ENCODE data around the gene DTNB. TPM values are rescaled to one million over a fixed set of nuclear protein-coding genes. Genes with fewer than 3 reads are reported as not detected.

The DTNB gene
- total RNA-seq, 4 donors from 2014 or later, result 3.0 to 7.5 (median 4.3) TPM

DNA sequence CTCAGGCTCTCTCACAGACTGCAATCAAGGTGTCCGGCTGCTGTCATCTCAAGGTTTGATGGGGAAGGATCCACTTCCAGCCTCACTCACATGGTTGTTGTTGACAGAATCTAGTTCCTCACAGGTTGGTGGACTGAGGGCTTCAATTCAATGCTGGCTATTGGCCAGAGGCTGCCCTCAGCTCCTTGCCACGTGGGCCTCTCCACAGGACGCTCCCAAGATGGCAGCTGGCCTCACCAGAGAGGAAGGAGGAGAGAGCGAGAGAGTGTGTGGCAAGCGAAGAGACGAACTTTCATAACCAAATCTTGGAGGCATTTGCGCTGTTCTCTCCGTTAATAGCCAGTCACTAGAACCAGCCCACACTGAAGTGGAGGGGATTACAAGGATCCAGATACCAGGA is 318.1 kb downstream of the DTNB start:
- no peak for DNase-seq (ENCODE audit: extremely low spot score)
- Histone ChIP-seq H3K27ac (replicated peaks in 1 of 4) (no peak overlapping the region), H3K4me1 (no peaks in the 10 kb centered on the region), H3K27me3 (peaks cover 0 to 8% (median 0%) of the 10 kb centered on the region in 4 donors), H3K4me3 (no peak overlapping the region), H3K9me3 (no peaks in the 10 kb centered on the region), H3K36me3 (no peaks in the 10 kb centered on the region)
- TF ChIP-seq POLR2AphosphoS5 (IDR thresholded peaks at IDR 0.05) (no peak), EP300 (IDR thresholded peaks at IDR 0.05) (no peak), POLR2A (IDR thresholded peaks at IDR 0.05; ENCODE audit: low read depth) (no peak)
- TF ChIP-seq, protein P1, sequence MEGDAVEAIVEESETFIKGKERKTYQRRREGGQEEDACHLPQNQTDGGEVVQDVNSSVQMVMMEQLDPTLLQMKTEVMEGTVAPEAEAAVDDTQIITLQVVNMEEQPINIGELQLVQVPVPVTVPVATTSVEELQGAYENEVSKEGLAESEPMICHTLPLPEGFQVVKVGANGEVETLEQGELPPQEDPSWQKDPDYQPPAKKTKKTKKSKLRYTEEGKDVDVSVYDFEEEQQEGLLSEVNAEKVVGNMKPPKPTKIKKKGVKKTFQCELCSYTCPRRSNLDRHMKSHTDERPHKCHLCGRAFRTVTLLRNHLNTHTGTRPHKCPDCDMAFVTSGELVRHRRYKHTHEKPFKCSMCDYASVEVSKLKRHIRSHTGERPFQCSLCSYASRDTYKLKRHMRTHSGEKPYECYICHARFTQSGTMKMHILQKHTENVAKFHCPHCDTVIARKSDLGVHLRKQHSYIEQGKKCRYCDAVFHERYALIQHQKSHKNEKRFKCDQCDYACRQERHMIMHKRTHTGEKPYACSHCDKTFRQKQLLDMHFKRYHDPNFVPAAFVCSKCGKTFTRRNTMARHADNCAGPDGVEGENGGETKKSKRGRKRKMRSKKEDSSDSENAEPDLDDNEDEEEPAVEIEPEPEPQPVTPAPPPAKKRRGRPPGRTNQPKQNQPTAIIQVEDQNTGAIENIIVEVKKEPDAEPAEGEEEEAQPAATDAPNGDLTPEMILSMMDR (IDR thresholded peaks at IDR 0.05), result no peak
- WGBS, result 88% methylated on average over 8 of the region's 8 CpGs
- intact Hi-C loops (cut with DNase I), result no loop called here

DNA sequence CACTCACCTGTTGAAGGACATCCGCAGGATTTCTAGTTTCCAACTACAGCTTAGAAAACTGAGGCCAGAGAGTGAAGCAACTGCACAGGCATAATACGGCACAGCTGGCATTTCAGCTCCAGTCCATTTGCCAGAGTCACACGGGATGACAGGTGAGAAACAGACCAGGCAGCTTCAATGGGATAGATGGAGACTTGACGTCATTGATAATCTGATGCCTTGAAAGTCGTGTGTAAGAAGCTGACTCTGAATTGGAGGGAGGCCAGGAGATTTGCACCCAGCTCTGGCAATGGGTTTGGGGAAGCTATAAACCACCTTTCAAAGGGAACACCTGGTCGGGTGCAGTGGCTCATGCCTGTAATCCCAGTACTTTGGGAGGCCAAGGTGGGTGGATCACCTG is 319.3 kb downstream of the DTNB start:
- no peaks in the 10 kb centered on the region for H3K36me3 ChIP-seq
- H3K27ac ChIP-seq (replicated peaks in 1 of 4), result no peak overlapping the region
- H3K4me3 ChIP-seq, result no peak overlapping the region
- peaks cover 0 to 3% (median 0%) of the 10 kb centered on the region in 4 donors for H3K27me3 ChIP-seq
- peaks cover 0 to 4% (median 0%) of the 10 kb centered on the region in 4 donors for H3K4me1 ChIP-seq
- no peak for DNase-seq (ENCODE audit: extremely low spot score)
- TF ChIP-seq, protein P1 (IDR thresholded peaks at IDR 0.05), result no peak
- TF ChIP-seq POLR2AphosphoS5 (IDR thresholded peaks at IDR 0.05) (no peak), EP300 (IDR thresholded peaks at IDR 0.05) (no peak), POLR2A (IDR thresholded peaks at IDR 0.05; ENCODE audit: low read depth) (no peak)
- 87% methylated on average over 6 of the region's 6 CpGs for WGBS
- intact Hi-C loops (cut with DNase I), result no loop called here
- no peaks in the 10 kb centered on the region for H3K9me3 ChIP-seq

DNA sequence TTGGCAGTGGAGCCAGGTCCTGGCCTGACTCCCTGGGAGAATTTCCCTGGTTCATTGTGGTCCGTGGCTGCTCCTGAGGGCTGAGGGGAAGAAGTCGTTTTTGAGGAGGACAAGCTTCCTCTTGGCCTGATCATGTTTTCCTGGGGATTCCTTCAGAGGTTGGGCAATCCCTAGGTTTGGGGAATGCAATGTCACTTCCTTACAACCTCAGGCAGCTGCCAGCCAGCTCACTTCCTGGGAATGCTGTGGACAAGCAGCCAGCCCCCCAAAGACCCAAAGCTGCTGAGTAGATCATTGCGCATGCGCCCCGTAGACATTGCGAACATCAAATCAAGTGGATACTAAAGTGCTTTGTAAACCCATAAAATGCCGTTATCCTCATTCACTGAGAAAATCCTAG is 324.0 kb downstream of the DTNB start:
- WGBS, result 76% methylated on average over 7 of the region's 7 CpGs
- Histone ChIP-seq H3K27ac (replicated peaks in 1 of 4) (no peak overlapping the region), H3K4me3 (no peak overlapping the region), H3K4me1 (peaks cover 0 to 18% (median 14%) of the 10 kb centered on the region in 4 donors), H3K36me3 (no peaks in the 10 kb centered on the region), H3K27me3 (no peaks in the 10 kb centered on the region), H3K9me3 (no peaks in the 10 kb centered on the region)
- intact Hi-C loops (cut with DNase I), result no loop called here
- DNase-seq (ENCODE audit: extremely low spot score), result no peak
- TF ChIP-seq, protein P1 (IDR thresholded peaks at IDR 0.05), result no peak
- TF ChIP-seq EP300 (IDR thresholded peaks at IDR 0.05) (no peak), POLR2AphosphoS5 (IDR thresholded peaks at IDR 0.05) (no peak), POLR2A (IDR thresholded peaks at IDR 0.05; ENCODE audit: low read depth) (no peak)

DNA sequence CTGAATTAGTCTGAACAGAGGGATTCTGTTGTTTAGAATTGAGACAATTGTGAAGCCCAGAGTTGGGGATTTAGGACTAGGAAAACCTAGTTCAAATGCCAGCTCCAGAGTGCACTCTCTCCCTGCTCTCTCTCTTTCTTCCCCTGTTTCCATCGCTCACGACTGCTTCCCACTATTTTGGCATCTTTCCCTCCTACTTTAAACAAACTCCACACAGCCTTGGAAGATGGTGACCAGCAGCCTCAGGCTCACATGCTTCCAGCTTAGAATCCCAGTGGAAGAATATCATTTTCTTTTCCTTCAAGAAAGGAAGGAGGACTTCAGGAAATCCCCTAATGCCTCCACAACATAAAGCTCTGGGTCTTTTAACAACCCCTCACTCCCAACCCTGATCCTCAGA is 325.5 kb downstream of the DTNB start:
- Histone ChIP-seq H3K27me3 (no peaks in the 10 kb centered on the region), H3K36me3 (no peaks in the 10 kb centered on the region), H3K4me1 (peaks cover 3 to 21% (median 15%) of the 10 kb centered on the region in 4 donors), H3K9me3 (no peaks in the 10 kb centered on the region), H3K4me3 (no peak overlapping the region), H3K27ac (replicated peaks in 1 of 4) (peak overlapping the region; percentile 45 to 62 (median 52))
- intact Hi-C loops (cut with DNase I), result no loop called here
- no peak for TF ChIP-seq POLR2AphosphoS5 (IDR thresholded peaks at IDR 0.05)
- WGBS, result 29% methylated on average over 2 of the region's 2 CpGs
- DNase-seq (ENCODE audit: extremely low spot score), result no peak

DNA sequence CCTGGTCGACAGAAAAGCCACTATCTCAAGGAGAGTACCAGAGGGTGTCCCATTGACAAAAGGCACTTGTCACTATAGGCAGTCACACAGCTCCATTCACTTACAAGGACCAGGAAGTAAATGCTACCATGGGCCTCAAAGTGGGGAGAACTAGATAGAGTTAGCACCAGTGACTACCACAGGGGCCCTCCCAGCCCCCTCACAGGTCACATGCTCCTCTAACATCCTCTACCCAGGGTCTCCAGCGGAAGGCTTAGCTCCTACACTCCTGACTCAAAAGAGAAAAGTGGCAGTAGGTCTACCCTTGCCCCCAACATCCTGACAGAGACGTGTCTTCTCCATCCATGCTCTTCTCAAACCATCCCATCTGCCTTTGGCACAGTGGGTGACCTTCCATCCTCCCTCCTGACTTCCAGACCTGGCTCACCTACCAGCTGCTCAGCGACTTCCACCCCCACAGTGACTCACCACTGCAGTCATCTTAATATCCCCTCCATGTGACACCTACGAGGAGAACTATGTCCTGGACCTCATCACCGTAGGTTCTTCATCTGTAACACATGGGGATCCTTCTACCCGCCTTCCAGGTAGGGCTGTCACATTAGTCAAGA is 326.1 kb downstream of the DTNB start:
- no peak for TF ChIP-seq POLR2AphosphoS5 (IDR thresholded peaks at IDR 0.05)
- no peak for TF ChIP-seq EP300 (IDR thresholded peaks at IDR 0.05)
- TF ChIP-seq POLR2A (IDR thresholded peaks at IDR 0.05; ENCODE audit: low read depth), result no peak
- TF ChIP-seq, protein P1 (IDR thresholded peaks at IDR 0.05), result no peak
- Histone ChIP-seq H3K36me3 (no peaks in the 10 kb centered on the region), H3K27ac (replicated peaks in 1 of 4) (peak overlapping the region; percentile 45 to 62 (median 52)), H3K9me3 (no peaks in the 10 kb centered on the region), H3K4me3 (no peak overlapping the region), H3K4me1 (peaks cover 7 to 26% (median 20%) of the 10 kb centered on the region in 4 donors), H3K27me3 (no peaks in the 10 kb centered on the region)
- 61% methylated on average over 6 of the region's 7 CpGs for WGBS
- no peak for DNase-seq (ENCODE audit: extremely low spot score)
- intact Hi-C loops (cut with DNase I), result no loop called here

Data from esophagus muscularis mucosa (tissue), 4 donors.